ENCODE measurements around the gene ACRV1. TPM values are rescaled to one million over a fixed set of nuclear protein-coding genes. Genes with fewer than 3 reads are reported as not detected.

ACRV1 gene
- total RNA-seq, 1 donor from 2014 or later = not detected

DNA sequence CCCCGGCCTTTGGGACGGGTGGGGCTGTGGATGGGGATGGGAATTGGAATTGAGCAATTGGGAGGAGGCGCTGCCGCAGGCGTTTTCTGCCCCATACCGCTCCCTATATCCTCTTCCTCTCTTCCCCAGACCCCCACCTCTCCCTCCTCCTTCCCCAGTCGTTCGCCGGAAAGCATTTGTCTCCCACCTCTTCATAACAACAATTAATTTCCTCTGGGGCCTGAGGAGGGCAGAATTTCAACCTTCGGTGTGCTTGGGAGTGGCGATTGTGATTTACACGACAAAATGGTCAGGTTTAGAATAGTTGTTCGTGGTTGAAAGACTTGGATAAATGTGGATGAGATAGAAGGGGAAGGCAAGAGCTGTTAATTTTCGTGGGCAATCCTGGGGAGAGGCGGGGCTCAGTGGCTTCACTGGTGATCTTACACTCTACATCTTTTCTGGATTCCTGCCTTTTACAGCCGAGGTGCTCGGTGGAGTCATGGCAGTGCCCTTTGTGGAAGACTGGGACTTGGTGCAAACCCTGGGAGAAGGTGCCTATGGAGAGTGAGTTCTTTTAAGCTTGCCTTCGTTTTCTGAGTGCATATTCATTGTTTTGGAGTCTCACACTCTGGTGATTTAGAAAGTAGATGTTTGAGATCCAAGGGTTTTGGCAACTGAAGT is 54.2 kb downstream of the ACRV1 start:
- peak in 1 of 3 experiments; percentile 20 for TF ChIP-seq CTCF (IDR thresholded peaks at IDR 0.05)
- Histone ChIP-seq H3K9me3 (no peaks in the 10 kb centered on the region), H3K36me3 (no peaks in the 10 kb centered on the region), H3K27me3 (no peaks in the 10 kb centered on the region), H3K4me3 (peak overlapping the region; percentile 65 to 68), H3K4me1 (peaks cover 0 to 17% of the 10 kb centered on the region in 2 donors), H3K27ac (peak overlapping the region; percentile 88 to 95)
- intact Hi-C loops (cut with DNase I) = loop anchor here (5.0 to 10.0 kb wide), 4 partner anchors 261 to 672 kb away; partner anchors contain the start of genes CCDC15, FAM118B, FOXRED1 and HYLS1
- no peak for DNase-seq (ENCODE audit: low spot score in 2 of 2)

- TF ChIP-seq CTCF (IDR thresholded peaks at IDR 0.05) = no peak
- Histone ChIP-seq H3K4me3 (peak overlapping the region; percentile 65 to 68), H3K4me1 (peaks cover 0 to 17% of the 10 kb centered on the region in 2 donors), H3K36me3 (peaks cover 4 to 6% of the 10 kb centered on the region in 2 donors), H3K9me3 (no peaks in the 10 kb centered on the region), H3K27ac (peak overlapping the region; percentile 88 to 95), H3K27me3 (no peaks in the 10 kb centered on the region)
- peak; percentile 34 to 92 for DNase-seq (ENCODE audit: low spot score in 2 of 2)
- intact Hi-C loops (cut with DNase I) = loop anchor here (1.0 to 10.0 kb wide), 7 partner anchors 33 to 671 kb away; partner anchors contain the start of genes CCDC15, EI24, FAM118B and FEZ1
These were observed 54.9 kb downstream of the ACRV1 start for GRCh38 chr11:125625630-125626287.

- H3K36me3 ChIP-seq = peaks cover 9 to 11% of the 10 kb centered on the region in 2 donors
- peak overlapping the region; percentile 65 to 68 for H3K4me3 ChIP-seq
- intact Hi-C loops (cut with DNase I) = loop anchor here (1.0 to 10.0 kb wide), 7 partner anchors 33 to 670 kb away; partner anchors contain the start of genes CCDC15, EI24, FAM118B and FEZ1
- DNase-seq (ENCODE audit: low spot score in 2 of 2) = no peak
- H3K27me3 ChIP-seq = no peaks in the 10 kb centered on the region
- H3K27ac ChIP-seq = peak overlapping the region; percentile 88 to 95
- no peaks in the 10 kb centered on the region for H3K9me3 ChIP-seq
- no peak for TF ChIP-seq CTCF (IDR thresholded peaks at IDR 0.05)
- H3K4me1 ChIP-seq = peaks cover 0 to 17% of the 10 kb centered on the region in 2 donors
These were observed 55.4 kb downstream of the ACRV1 start for GRCh38 chr11:125625225-125625629.

GRCh38 chr11:125624756-125625213 is 55.9 kb downstream of the ACRV1 start, which contains the start of gene CHEK1:
CHEK1 (plus strand) TSS chr11:125625163; CDS start chr11:125626769, 1,606 bp downstream.
- no peak for DNase-seq (ENCODE audit: low spot score in 2 of 2)
- H3K9me3 ChIP-seq = no peaks in the 10 kb centered on the region
- H3K4me3 ChIP-seq = peak within 1 kb of the TSS; percentile 65 to 68
- intact Hi-C loops (cut with DNase I) = loop anchor here (1.0 to 10.0 kb wide), 8 partner anchors 32 to 670 kb away; partner anchors contain the start of genes CCDC15, CDON, EI24 and FAM118B
- TF ChIP-seq CTCF (IDR thresholded peaks at IDR 0.05) = no peak
- H3K27me3 ChIP-seq = no peaks in the 10 kb centered on the region
- peaks cover 13 to 15% of the 10 kb centered on the region in 2 donors for H3K36me3 ChIP-seq
- H3K4me1 ChIP-seq = peaks cover 0 to 17% of the 10 kb centered on the region in 2 donors
- peak within 1 kb of the TSS; percentile 88 to 95 for H3K27ac ChIP-seq

- intact Hi-C loops (cut with DNase I) = loop anchor here (5.0 to 10.0 kb wide), 3 partner anchors 439 to 668 kb away; partner anchors contain the start of genes CCDC15, CDON, FOXRED1 and SRPRA
- H3K27ac ChIP-seq = no peak overlapping the region
These were observed 57.6 kb downstream of the ACRV1 start for GRCh38 chr11:125623064-125623463.

More at GRCh38 chr11:125623064-125623463, 57.6 kb downstream of the ACRV1 start:
- Histone ChIP-seq H3K4me3 (no peak overlapping the region), H3K27me3 (no peaks in the 10 kb centered on the region), H3K36me3 (peaks cover 30 to 33% of the 10 kb centered on the region in 2 donors), H3K4me1 (peaks cover 0 to 17% of the 10 kb centered on the region in 2 donors), H3K9me3 (no peaks in the 10 kb centered on the region)
- TF ChIP-seq CTCF (IDR thresholded peaks at IDR 0.05) = no peak
- DNase-seq (ENCODE audit: low spot score in 2 of 2) = no peak

Measured in ascending aorta (tissue), 2 donors.